NOMO-1 (cell line): ENCODE measurements around the gene RSRP1.

Experiments used
- DNase-seq, 2 experiments: peaks; one replicate each; lab custom pipeline; 2025; ENCODE audit not compliant: unreplicated experiment in 2 of 2; lab: John Stamatoyannopoulos, UW

The RSRP1 gene

GRCh38 chr1:25195835-25196234 is 51.4 kb downstream of the RSRP1 start:
- no peak for DNase-seq

DNA sequence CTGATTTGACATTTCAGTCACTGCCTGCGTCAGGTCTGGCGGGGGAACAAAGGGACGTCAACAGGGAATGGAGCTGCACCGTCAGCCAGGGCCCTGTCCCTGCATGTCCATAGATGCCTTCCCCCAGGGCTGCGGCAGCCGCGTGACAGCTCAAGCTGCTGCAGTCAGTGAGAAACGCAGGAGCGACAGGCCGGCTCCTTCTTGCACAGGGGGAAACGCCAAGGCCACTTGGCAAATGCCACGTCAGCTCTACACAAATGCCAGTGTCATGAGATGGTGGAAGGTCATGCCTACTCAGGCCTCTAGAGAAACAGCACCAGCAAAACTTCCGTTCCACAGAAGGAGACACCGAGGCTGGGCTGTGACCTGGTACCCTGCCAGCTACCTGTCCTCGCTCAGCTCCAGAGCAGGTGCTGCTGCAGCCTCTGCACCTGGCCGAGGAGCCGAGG is 52.7 kb downstream of the RSRP1 start:
- DNase-seq: no peak

GRCh38 chr1:25194054-25194453 is 53.2 kb downstream of the RSRP1 start:
- DNase-seq: no peak

DNA sequence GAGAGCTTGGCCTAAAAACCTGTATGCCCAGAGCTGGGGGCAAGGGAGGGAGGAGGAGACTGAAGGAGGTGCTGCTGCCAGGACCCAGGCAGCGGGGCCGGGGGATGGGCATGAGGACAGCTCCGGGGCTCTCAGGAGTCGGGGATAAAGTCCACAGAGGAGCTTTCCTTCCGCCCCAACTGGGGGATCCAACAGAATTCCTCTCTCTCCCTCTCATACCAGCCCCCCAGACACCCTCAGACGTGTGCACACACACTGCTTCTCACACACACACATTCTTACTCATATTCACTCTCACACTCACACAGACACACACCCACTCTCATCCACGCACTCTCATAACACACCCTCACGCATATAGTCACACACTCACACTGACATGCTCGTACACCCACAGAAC is 54.0 kb downstream of the RSRP1 start:
- no peak for DNase-seq
